C4-2B (cell line): ENCODE results near the gene C13orf46.

Experiments
- CTCF ChIP-seq: fragments of 450-650 bp; conservative IDR thresholded peaks from 2 replicates; pipeline ENCODE4 v1.5.1; 2017; ENCODE audit warnings: mild to moderate bottlenecking
- ZFX ChIP-seq: fragments of 450-650 bp; IDR thresholded peaks from 2 replicates; pipeline ENCODE4 v1.6.1; 2017

DNA sequence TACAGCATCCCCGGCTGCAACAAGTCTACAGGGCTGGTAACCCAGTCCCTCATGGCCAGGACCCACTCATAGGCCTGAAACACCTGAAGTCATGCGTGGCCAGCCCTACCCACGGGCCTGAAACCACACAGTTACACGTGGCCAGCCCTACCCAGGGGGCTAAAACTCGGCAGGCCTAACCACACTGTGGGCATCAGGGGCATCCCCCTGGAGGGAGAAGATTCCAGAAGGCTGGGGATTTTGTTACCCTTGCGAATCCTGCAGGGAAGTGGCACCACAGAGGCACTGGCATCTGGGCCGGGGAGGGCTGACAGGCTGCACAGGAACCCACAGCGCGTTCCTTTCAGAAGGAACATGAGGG lies 48.4 kb upstream of the C13orf46 start:
- TF ChIP-seq CTCF (no peak), ZFX (no peak)
